Caki2 (cell line): ENCODE measurements around the gene NGDN. TPM values are rescaled to one million over a fixed set of nuclear protein-coding genes. Genes with fewer than 3 reads are reported as not detected.

Experiments
- DNase-seq: peaks from one replicate; pipeline ENCODE4 v3.0.0-alpha.2; 2015; ENCODE audit warnings: low read depth
- in situ Hi-C: cut with HindIII; loops from 2 replicates; pipeline ENCODE4 v1.10.0; 2016; ENCODE audit warnings: low sequenced_read_pairs, low pct_unique_long_range_greater_than_20kb, mixed read lengths
- total RNA-seq: library from RNA; depleted of rRNA; stranded (reverse); fragments of >200 nt; shearing (Covaris generic); gene quantifications from 2 replicates; pipeline ENCODE4 v1.2.3, GENCODE V29; 2014; ENCODE audit warnings: low replicate concordance; rRNA removed

NGDN gene
- total RNA-seq, 1 experiment from 2014 or later, result 33.9 TPM

GRCh38 chr14:23512156-23512555, 42.7 kb downstream of the NGDN start:
- DNase-seq, result no peak
- in situ Hi-C loops, result no loop called here

- no peak for DNase-seq
- in situ Hi-C loops, result no loop called here
Observed at GRCh38 chr14:23513005-23513817, 43.7 kb downstream of the NGDN start.

GRCh38 chr14:23513818-23514643, 44.5 kb downstream of the NGDN start:
- no peak for DNase-seq
- in situ Hi-C loops, result no loop called here

- in situ Hi-C loops, result no loop called here
- no peak for DNase-seq
Observed at GRCh38 chr14:23514644-23514957, 45.1 kb downstream of the NGDN start.

- DNase-seq, result no peak
- in situ Hi-C loops, result no loop called here
Observed at GRCh38 chr14:23517650-23518326, 48.3 kb downstream of the NGDN start.

- in situ Hi-C loops, result no loop called here
- no peak for DNase-seq
Observed at GRCh38 chr14:23518709-23519108, 49.2 kb downstream of the NGDN start.

- in situ Hi-C loops, result no loop called here
Observed at GRCh38 chr14:23520899-23521533, 51.5 kb downstream of the NGDN start.

GRCh38 chr14:23521785-23522640, 52.5 kb downstream of the NGDN start:
- in situ Hi-C loops, result no loop called here
- no peak for DNase-seq

More at GRCh38 chr14:23520899-23521533, 51.5 kb downstream of the NGDN start:
- DNase-seq, result no peak

- in situ Hi-C loops, result no loop called here
- no peak for DNase-seq
Observed at GRCh38 chr14:23522643-23523198, 53.2 kb downstream of the NGDN start.

- DNase-seq, result no peak
- in situ Hi-C loops, result no loop called here
Observed at GRCh38 chr14:23523229-23524016, 53.9 kb downstream of the NGDN start.

- no peak for DNase-seq
- in situ Hi-C loops, result no loop called here
Observed at GRCh38 chr14:23524954-23525353, 55.5 kb downstream of the NGDN start.

- DNase-seq, result no peak
- in situ Hi-C loops, result no loop called here
Observed at GRCh38 chr14:23525611-23526010, 56.1 kb downstream of the NGDN start.

Other genes with a start within 250 kb of the NGDN start
- gene RNF212B, start 231.8 kb upstream of the NGDN start, total RNA-seq, result not detected in 2 replicates
- 4.6 and 9.0 TPM in 2 replicates for gene HOMEZ, start 183.6 kb upstream of the NGDN start, total RNA-seq
- 0.14 and 1.1 TPM in 2 replicates for gene PPP1R3E, start 166.8 kb upstream of the NGDN start, total RNA-seq
- gene BCL2L2, start 162.9 kb upstream of the NGDN start, total RNA-seq, result 4.0 and 8.6 TPM in 2 replicates
- gene PABPN1, start 148.2 kb upstream of the NGDN start, total RNA-seq, result 41.9 and 73.8 TPM in 2 replicates
- 8.4 and 10.6 TPM in 2 replicates for gene SLC22A17, start 116.8 kb upstream of the NGDN start, total RNA-seq
- not detected in 2 replicates for gene EFS, start 104.5 kb upstream of the NGDN start, total RNA-seq
- not detected in 2 replicates for gene IL25, start 96.9 kb upstream of the NGDN start, total RNA-seq
- not detected in 2 replicates for gene CMTM5, start 92.7 kb upstream of the NGDN start, total RNA-seq
- gene MYH6, start 61.4 kb upstream of the NGDN start, total RNA-seq, result not detected in 2 replicates
- gene MYH7, start 34.0 kb upstream of the NGDN start, total RNA-seq, result not detected in 2 replicates
- gene ZFHX2, start 82.1 kb downstream of the NGDN start, total RNA-seq, result not detected in 2 replicates
- gene THTPA, start 86.6 kb downstream of the NGDN start, total RNA-seq, result 14.7 and 35.4 TPM in 2 replicates
- 16.1 and 38.9 TPM in 2 replicates for gene AP1G2, start 98.1 kb downstream of the NGDN start, total RNA-seq
- gene JPH4, start 109.1 kb downstream of the NGDN start, total RNA-seq, result not detected in 2 replicates
- 0.30 TPM in 1 of 2 replicates, not detected in the other for gene DHRS2, start 166.7 kb downstream of the NGDN start, total RNA-seq